Measurements from ENCODE around the gene MARCHF2.

The MARCHF2 gene

DNA sequence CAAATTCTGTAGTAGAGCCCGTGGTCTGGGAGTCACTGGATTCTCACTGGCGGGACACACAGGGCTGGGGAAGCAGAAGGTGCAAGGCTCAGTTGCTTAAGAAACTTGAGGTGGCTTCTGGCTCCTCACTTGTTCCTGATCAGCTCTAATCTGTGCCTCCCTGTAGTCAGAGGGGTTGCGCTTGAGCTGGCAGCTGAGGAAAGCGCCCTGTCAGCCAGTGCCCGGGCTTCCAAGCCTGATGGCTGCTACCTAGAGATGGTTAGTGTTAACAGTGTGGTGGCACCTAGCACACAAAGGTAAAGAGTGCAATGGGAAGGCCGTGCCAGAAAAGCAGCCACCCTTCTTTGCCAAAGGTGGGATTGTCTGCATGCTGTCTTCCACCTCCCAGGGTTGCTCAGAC, 40.5 kb downstream of the MARCHF2 start:
- no peak for DNase-seq (ENCODE audit: low read depth)

DNA sequence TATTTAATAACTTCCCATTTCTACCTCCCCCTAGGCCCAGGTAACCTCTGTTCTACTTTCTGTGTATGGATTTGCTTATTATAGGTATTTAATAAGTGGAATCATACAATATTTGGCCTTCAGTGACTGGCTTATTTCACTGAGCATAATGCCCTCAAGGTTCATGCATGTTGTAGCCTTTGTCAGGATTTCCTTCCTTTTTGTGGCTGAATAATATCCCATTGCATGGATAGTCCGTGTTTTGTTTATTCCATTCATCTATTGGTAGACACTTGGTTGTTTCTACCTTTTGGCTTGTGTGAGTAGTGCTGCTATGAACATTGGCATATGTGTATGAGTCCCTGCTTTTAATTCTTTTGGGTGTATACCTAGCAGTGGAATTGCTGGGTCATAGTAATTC, 41.1 kb downstream of the MARCHF2 start:
- DNase-seq (ENCODE audit: low read depth) = no peak

DNA sequence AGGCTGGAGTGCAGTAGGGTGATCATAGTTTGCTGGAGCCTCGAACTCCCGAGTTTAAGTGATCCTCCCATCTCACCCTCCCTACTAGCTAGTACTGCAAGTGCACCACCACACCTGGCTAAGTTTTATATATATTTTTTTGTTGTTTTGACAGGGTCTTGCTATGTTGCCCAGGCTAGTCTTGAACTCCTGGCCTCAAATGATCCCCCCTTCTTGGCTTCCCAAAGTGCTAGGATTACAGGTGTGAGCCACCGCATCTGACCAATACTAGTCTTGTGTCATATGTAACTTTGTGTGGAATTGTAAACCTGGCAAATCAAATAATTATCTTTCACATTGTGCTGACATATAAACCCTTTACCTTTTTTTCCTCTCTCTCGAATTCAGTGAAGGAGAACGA, 41.9 kb downstream of the MARCHF2 start:
- no peak for DNase-seq (ENCODE audit: low read depth)

GRCh38 chr19:8456064-8456463, 43.0 kb downstream of the MARCHF2 start:
- DNase-seq (ENCODE audit: low read depth) = no peak

DNA sequence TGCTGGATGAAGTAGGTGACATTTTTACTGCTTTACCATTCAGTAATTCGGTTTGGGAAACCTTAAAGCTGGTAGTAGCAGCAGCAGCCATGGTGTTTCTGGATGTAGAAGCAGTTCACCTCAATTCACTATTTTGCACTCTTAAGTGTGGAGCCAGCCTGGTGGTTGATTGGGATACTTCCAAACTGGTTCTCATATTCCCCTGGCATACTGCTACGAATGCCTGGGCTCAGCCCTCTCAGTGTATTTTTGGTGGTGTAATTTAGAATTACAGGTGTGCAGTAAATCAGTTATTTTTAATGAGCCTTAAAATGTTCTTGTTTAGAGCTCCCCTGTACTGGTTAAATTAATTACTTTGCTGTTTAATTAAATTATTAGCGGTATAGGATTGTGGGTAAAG, 44.1 kb downstream of the MARCHF2 start:
- no peak for DNase-seq (ENCODE audit: low read depth)

DNA sequence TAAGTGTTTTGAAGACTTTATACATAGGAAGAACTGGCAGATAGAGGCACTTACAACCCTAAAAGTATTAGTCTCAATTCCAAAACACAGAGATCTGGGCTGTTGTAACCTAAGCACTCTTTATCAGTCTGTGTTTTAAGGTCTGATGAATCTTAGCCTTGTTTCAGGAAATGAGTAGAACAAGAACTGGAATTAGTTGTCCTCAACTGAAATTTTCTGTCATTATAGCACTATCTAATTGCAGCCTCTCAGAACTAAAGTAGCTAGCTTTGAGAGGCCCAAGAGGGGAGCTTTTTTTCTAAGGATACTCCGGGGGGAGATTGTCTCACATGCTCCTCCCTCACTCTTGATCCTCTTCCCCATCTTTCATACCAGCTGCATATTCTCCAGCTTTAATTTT, 44.7 kb downstream of the MARCHF2 start:
- DNase-seq (ENCODE audit: low read depth) = no peak

GRCh38 chr19:8458380-8458779, 45.3 kb downstream of the MARCHF2 start:
- no peak for DNase-seq (ENCODE audit: low read depth)

GRCh38 chr19:8459095-8459494, 46.0 kb downstream of the MARCHF2 start:
- no peak for DNase-seq (ENCODE audit: low read depth)

DNA sequence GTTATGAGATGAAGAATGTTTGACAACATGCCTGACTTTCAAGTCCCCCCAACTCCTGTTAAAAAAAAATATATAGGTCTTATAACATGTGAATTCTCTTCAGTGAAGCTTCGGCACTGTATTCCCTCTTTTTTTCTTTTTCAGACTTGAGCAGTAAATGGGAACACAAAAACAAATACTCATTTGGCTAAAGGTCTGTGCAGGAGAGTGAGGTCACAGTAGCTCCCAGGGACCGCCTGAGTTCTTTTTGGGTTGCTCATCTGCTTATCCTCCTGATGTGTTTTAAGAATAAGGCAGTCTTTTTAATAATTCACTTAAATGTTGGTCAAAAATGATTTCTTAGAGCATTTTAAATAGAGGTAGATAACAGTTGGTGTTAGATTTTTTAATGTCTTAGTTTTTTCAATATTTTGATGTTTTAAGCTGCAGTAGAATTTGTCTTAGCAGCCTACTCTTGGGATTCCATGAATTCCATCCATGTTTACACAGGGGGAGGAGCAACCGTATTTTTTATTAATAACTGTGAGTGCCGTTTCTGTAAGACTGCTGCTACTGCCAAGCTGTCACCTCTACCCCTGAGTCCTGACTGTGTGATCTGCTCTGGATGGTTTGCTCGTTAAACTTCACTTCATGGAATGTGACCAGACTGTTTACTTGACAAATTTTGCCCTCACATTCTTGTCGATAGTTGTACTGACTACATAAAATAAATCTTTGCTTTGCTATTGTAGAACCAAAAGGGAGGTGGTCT, 46.6 kb downstream of the MARCHF2 start:
- DNase-seq (ENCODE audit: low read depth) = no peak

- DNase-seq (ENCODE audit: low read depth) = no peak
Observed at GRCh38 chr19:8460516-8461298, 47.6 kb downstream of the MARCHF2 start.

DNA sequence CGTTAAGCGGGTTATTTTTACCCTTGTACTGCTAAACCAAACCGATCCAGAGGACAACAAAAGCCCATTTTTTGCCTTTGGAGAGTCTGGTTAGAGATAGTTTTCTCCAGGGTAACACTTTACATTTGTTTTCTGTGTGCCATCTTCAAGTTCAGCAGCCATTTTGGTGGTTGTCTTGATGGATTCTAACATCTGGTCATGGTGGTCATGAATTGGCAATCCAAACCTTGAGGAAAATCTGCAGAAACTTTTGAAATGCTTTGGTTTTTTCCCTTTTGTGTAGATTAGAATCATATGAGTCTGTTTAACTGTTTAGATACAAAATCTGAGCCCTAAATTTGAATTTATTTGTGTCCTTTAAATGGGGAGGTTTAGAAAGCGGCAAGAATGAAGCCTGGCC, 48.3 kb downstream of the MARCHF2 start:
- no peak for DNase-seq (ENCODE audit: low read depth)

DNA sequence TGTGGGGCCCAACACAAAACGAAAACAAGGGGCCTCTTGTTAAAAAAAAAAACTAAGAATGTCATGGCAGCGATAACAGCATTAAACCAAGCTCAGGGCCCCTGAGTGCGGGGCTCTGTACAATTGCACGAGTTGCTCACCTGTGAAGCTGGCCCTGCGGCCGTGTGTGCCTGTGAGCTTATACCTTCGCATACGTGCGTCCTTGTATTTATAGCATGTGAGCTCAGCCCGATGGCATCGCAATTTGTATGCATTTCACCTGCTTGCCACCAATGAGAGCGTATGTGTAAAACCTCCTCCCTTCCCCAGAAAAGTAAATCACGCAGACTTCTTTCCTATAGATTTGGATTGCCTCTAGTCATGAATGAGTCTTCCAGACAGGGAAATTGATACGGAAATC, 48.8 kb downstream of the MARCHF2 start:
- DNase-seq (ENCODE audit: low read depth) = no peak

- no peak for DNase-seq (ENCODE audit: low read depth)
Observed at GRCh38 chr19:8462571-8462970, 49.5 kb downstream of the MARCHF2 start.

- no peak for DNase-seq (ENCODE audit: low read depth)
Observed at GRCh38 chr19:8463365-8463764, 50.3 kb downstream of the MARCHF2 start.

GRCh38 chr19:8466018-8466417, 52.9 kb downstream of the MARCHF2 start:
- DNase-seq (ENCODE audit: low read depth) = no peak

GRCh38 chr19:8468124-8468523, 55.0 kb downstream of the MARCHF2 start:
- DNase-seq (ENCODE audit: low read depth) = no peak

DNA sequence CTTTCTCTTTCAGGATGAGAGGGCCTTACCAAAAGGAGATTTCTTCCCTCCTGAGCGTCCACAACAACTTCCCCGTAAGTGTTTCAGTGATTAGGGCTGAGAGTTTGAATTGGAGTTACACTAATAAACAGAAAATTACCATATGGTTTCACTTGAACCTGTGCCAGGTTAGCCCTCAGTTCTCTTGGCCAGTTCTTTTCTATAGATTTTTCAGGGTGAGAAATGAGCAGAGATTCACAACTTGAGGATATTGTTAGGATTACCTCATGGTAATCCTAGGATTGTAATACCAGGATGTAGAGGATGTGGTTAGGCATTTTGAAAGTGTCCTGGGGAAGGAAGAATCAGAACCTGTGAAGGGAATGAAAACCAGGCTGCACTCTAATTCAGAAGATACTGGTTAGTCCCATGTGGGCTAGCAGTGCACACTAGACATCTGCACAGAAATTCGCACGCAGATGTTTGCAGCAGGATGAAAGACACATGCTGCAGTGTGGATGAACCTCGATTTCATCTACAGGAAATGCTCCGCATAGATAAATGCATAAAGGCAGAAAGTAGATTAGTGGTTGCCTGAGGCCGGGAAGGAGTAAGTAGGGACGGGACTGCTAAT, 55.8 kb downstream of the MARCHF2 start:
- DNase-seq (ENCODE audit: low read depth) = no peak

DNA sequence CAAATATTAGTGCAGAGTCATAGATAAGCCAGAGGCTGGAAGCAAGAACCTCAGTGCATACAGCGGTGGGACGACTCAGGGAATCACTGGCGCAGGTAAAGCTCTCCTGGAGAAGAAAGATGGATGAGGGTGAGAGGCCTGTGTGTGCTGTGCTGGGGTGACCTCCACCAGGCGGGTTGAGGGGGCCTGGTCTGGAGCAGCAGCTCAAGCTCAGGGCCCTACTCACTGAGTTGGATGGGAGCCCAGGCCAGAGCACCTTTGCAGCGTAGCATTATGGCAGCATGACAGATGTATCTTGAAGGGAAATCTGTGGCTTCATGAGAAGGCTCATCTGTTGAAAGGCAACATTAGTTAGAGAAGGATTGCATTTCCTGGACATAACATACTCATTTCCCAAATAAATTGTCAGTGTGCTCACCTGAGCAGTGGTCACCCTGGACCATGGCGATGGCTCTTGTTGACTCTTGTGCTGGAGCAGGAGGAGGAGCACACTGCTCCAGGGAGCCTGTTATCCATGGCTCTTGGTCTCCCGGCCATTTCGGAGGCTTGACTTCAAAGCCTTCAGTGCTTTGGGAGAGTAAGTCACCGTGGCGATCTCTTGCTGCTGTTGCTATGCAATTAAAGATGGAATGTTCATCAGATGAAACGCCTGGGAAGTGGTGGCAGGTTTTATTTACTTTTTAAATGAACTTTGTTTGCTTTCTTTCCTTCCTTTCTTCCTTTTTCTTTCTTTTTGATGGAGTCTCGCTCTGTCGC, 56.7 kb downstream of the MARCHF2 start:
- DNase-seq (ENCODE audit: low read depth) = no peak

DNA sequence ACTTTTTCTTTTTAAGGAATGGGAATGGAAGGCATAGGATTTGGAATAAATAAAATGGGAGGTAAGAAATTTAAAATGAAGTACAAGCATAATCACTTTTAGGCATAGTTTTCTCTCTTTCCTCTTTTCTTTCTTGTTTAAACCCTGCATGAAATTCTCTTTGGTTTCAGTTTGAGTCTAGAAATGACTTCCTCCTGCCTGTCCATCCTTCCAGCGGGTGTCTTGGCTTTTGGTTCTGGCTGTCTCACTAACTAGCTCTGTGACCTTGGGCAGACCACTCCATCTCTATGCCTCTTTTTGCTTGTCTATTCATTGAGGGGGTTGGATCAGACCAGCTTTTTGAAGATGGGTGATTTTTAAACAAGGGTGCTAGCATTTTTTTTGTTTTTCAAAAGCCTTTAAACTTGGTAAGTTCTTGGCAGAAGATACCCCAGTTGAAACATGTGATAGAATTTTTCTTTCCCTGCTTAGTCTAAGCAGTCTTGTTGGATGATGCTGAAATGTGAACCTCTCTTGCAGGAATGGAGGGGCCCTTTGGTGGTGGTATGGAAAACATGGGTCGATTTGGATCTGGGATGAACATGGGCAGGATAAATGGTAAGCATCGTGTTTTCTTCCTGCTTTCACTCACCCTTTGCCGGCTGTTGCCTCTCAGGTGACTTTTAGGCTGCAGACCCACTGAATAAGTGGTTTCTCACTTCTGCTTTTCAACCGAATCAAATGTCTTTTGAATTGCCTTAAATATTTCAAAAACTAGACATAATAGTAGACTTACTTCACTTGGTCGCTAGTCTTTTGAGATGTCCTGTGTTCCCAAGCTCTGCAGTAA, 60.8 kb downstream of the MARCHF2 start:
- DNase-seq (ENCODE audit: low read depth) = no peak

DNA sequence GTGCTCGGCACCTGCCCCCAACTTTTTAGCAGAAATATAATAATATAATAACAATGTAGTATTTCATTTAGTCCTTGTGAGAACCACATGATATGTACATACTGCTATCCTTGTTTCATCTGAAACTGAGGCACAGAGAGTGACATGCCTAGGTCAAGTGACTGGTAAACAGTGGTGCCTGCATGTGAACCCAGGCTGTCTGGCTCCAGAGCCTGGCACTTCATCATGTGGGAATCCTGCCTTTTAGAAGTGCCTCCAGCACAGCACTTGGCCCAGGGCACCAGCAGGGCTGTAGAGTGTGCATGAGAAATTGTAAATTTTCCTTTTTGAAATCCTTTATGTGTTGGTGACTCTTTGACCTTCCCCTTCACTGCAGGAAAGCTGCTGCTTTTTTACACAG, 61.9 kb downstream of the MARCHF2 start:
- no peak for DNase-seq (ENCODE audit: low read depth)

GRCh38 chr19:8476524-8476923, 63.4 kb downstream of the MARCHF2 start:
- no peak for DNase-seq (ENCODE audit: low read depth)

- no peak for DNase-seq (ENCODE audit: low read depth)
Observed at GRCh38 chr19:8477889-8478288, 64.8 kb downstream of the MARCHF2 start.

Measured in stimulated activated CD8-positive, alpha-beta memory T cell treated with anti-CD3 and anti-CD28 coated beads, Interleukin-12 subunit alpha, Interleukin-12 subunit beta, amount 100 ng/mL, for 4 hours (primary cell).